HG02852 (cell line): Measurements from ENCODE around the gene TLX1.
"Not testable (repeated sequence)": the region's sequence is repeated elsewhere in the genome, so short reads cannot be mapped to it uniquely, and the experiment has no call there.

Experiments
- ATAC-seq: cut with Tn5 transposase; IDR thresholded peaks from one replicate; pipeline ENCODE4 v1.9.1; 2021; ENCODE audit warnings: mild to moderate bottlenecking, moderate library complexity; ENCODE audit not compliant: unreplicated experiment

TLX1 gene

DNA sequence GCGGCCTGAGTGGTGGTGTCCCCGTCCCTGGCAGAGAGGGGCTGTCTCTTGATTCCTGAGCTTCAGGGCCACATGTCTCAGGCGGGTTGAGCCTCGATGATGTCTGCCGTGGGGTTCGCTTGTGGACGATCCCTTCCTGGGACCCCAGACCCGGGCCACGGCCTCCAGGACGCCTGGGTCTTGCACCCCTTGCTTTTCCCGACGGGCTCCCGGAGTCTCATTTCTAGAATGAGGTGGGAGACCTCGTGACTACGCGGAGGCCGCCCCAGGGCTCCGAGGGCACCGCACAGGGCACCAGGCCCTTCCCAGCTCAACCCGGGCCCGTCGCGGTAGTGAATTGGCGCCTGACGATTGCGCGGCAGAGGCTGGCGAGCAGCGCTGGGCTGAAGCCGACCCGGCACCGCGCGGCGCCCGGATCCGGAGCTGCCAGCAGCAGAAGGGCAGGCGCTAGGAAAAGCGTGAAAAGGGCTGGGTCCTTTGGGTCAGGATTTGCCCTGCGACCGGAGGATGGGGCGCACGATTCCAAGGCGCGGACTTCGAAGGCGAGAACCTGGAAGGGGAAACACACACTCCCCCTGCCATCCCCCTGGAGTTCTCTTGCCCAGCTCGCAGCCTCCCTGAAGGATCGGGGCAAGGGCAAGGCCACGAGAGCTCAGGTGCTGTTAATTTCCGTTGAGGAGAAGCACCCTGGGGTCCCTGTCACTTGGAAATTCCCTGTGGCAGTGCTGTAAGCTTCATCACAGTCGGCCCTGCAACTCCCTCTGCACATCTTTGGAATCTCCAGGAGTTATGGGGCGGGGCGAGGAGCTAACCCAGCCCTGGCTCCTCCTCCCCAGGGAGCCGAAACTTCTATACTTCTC lies 15.5 kb downstream of the TLX1 start:
- ATAC-seq, result no peak

DNA sequence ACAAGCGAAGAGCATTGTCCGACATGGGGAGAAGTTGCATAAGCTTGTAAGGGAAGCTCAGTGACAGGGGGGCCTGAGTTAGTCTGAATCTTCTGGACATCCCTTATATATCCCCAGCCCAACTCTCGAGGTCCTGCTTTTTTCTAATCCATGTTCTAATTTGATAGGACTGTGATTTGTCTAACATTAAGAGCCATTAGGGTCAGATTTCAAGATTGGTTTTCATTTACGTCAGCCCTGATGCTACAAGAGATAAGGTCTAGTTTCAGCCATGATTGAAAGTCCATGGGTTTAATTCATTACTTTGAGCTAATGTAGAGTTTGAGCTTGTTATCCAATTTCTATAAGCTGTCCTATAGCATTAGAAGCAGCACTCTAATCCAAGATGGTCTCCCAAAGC lies 20.3 kb downstream of the TLX1 start:
- ATAC-seq, result no peak

DNA sequence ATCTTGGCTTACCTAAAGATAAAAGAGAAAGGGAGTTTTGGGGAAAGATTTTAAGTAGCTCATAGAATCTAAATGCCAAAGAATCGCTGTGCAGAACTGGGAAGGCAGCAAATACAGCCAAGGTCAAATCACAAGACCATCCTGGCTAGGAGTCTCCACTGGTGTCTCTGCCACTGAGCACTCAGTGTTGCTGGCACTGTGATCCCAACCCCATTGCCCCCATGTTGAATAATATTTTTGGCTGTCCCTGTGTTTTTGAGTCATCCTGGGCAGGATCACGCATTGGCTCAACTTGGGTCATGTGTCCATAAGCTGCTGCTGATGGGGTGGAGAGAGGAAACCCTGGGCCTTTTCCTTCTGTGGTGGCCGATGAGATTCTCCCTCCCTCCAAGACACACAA lies 21.2 kb downstream of the TLX1 start:
- no peak for ATAC-seq

DNA sequence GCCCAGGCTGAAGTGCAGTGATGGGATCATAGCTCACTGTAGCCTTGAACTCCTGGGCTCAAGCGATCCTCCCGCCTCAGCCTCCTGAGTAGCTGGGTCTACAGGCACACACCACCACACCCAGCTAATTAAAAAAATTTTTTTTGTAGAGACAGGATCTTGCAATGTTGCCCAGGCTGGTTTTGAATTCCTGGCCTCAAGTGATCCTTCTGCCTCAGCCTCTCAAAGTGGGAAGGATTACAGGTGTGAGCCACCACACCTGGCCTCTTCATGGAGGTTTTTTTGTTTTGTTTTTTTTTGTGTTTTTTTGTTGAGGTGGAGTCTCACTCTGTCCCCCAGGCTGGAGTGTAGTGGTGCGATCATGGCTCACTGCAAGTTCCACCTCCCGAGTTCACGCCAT lies 23.4 kb downstream of the TLX1 start:
- not testable (repeated sequence) for ATAC-seq

DNA sequence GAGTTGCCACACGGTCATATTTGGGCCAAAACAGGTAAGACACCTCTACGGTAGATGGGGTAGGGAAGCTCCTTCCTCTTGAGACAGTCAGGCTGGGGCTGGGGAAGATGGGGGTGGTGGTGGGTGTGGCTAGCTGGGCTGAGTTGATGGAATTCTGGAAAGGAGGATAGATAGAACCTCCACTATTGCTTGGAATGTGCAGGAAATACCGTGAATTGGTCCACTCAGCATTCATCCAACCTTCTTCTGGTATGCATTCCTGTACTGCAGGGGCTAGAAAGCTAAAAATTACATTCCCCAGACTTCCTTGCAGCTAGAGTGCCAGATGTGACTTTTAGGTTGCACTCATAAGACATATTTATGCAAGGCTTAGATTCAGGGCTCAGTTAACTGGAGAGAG lies 24.8 kb downstream of the TLX1 start:
- ATAC-seq, result no peak

DNA sequence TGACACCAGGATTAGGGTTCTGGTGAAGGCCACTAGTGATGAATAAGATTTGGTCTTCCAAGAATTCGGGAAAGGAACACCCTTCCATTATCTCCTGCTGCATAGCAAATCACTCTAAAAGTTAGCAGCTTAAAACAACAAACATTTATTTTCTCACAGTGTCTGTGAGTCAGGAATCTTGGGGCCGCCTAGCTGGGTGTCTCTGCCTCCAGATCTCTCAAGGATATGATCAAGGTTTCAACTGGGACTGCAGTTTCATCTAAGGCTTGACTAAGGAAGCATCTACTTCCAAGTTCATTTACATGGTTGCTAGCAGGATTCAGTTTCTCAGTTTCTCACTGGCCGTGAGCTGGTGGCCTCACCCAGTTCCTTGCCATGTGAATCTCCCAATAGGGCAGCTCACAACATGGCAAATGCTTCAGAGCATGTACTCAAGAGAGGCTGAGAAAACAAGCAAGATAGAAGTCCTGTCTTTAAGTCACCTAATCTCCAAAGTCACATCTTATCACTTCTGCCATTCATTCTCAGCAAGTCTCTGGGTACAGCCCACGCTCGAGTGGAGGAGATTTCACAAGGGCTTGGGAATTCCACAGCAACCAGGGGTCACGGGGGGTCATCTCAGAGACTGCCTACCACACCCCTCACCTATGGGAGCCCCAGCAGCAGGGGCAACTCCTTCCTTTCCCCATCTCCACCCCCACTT lies 26.8 kb downstream of the TLX1 start:
- ATAC-seq, result no peak

DNA sequence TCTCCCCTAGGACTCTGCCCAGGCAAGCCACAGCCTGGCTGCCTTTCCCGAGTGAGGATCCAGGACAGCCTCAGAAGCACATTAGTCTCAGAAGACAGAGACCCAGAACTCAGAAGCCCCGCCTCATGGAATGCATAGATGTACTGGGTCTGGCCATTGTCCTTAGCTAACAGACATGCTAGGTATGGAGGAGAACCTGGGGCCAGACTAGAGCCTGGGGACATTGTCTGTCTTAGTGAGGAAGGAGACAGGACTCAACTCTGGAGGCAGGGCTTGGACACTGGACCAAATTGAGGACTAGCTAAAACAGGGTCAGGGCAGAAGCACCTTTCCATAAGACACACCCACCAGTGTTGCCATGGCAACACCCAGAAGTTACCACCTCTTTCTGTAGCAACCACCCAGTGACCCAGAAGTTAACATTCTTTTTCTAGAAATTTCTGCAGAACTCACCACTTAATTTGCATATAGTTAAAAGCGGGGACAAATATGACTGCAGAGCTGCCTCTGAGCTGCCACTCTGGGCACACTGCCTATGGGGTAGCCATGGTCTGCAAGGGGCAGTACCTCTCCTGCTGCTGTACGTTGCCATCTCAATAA lies 27.5 kb downstream of the TLX1 start:
- ATAC-seq, result no peak

DNA sequence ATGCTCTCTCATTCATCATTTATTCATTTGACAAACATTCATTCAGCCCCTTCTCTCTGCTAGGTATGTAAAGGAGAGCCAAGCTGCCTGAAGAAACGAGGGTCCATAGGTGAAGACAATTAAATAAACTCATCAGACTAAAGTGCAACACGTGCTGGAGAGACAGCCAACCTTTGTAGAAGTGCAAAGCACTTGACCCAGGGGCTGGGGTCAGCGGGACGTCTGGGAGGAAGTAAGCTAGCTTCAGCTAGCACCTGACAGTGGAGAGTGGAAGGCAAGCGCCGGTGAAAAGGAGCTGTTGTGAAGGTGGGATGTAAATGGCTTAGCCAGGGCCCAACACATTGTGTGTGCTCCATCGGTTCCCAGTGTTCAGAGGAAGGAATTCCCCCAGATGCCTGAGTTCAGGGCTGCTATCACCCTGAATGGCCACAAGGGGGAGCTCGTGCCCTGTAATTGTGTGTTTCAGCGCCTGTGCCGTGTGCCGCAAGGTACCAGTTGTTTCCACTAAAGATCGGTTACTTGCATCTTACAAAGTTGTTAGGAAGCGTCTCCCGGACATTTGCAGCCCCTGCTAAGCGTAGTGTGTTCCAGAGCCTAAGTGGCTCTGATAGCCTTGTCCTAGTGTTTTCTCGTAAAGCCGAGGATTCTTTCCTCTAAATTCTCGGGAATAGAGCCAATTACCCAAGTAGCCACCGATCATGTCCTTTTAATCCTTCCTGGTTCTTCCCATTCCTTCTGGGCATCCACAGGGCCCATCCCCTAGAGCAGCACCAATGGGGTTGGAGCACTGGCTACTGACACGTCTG lies 30.6 kb downstream of the TLX1 start:
- ATAC-seq, result no peak

DNA sequence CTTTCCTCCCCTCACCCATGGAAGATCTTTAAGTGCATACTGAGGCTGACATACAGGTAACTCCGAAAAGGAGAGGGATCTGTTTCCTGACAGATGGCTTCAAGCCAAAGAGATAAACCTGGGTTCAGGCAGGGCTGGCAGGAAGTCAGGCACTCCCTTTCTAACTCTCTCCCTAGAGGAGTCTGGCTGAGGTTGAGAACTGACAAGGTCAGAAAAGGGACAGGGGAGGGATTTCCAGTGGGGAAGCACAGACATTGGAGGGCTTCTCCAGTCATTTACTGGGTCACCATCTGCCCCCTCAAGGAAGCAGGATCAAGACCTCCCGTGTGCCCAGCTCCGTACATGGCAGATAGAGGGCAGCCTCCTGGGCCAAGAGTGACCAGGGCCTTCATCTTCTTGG lies 31.6 kb downstream of the TLX1 start:
- ATAC-seq, result no peak

DNA sequence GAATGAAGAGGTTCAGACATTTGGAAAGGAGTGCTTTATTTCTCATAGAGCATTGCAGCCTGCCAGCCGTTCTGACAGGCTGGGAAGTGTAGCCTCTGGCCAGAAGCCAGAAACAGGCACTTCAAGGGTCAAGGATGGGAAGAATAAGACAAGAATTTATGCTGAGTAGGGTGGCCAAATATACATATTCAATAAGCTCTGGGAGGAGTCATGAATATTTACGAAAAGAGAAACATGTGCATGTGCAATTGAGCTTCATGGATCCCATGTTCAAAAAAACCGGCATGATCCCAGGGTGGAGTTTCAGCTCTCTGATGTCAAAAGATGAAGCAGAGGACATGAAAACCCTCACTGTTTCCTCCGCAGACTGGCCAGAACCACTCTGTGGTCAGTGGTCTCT lies 32.9 kb downstream of the TLX1 start:
- ATAC-seq, result no peak

DNA sequence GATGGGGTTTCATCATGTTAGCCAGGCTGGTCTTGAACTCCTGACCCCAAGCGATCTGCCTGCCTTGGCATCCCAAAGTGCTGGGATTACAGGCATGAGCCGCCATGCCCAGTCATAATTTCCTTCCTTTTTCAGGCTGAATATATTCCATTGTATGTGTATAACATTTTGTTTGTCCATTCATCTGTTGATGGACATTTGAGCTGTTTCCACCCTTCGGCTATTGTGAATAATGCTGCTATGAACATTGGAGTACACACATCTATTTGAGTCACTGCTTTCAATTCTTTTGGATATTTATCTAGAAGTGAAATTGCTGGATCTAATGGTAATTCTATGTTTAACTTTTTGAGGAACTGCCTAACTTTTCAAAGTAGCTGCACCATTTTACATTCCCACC lies 34.6 kb downstream of the TLX1 start:
- ATAC-seq, result no peak

DNA sequence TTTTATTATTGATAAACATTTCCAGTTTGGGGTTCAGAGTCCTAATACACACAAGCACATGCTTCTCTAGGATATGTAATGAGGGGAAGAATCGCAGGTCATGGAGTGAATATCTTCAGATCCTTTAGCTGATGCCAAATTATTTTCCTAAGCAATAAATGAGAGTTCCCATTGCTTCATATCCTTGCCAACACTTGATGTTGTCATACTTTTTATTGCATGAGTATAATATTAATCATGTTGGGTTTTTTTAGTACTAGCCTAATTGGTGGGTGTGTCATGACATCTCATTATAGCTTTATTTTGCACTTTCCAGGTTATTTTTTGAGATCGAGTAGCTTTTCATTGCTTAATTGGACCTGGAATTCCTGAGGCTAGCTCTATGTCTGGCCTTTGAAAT lies 35.3 kb downstream of the TLX1 start:
- ATAC-seq, result no peak

DNA sequence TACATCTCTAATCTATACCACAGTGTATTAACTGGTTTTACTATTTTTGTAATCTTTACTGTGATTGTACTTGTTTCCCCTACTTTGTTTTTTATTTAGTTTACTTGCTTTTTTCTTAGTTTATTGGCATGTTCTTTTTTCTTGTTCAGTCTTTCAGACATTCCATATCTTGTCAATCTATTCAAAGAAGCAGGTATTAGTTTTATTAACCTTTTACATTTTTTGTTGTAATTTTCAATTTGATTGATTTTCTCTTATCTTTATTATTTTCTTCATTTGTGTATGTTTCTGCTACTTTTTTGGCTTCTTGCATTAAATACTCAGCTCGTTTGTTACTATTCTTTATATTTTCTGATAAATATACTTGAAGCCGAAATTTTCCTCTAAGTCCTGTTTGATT lies 41.6 kb downstream of the TLX1 start:
- no peak for ATAC-seq

DNA sequence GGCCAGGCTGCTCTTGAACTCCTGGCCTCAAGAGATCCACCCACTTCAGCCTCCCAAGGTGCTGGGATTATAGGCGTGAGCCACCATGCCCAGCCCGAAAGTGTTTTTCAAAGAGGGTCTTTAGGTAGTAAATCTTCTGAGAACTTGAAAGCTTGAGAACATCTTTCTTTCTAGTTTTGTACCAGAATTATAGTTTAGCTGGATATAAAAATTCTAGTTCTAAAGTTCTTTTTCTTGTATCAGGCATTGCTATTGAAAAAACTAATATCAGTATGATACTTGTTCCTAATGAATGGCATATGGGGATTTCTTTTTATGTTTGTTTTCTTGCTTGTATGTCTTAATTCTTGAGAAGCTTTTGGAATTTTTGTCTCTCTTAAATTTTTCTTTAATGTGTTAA lies 43.2 kb downstream of the TLX1 start:
- ATAC-seq, result no peak

DNA sequence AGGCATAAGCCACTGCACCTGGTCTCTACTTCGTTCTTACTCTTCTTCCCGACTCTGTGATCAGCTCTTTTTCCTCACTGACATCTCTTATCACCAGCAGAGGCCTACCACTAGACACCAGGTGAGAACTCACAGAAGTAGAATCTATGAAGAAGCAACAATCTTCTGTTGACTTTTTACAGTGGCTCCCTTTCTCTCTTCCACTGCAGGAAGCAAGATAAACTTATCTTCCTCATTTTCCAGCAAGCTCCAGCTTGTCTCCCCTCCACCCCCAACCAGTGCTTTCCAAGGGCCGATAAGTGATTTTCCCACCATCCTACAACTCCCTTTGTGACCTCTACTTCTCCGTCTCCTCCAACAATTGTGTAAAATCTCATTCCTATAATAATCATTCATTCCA lies 45.5 kb downstream of the TLX1 start:
- ATAC-seq, result no peak

DNA sequence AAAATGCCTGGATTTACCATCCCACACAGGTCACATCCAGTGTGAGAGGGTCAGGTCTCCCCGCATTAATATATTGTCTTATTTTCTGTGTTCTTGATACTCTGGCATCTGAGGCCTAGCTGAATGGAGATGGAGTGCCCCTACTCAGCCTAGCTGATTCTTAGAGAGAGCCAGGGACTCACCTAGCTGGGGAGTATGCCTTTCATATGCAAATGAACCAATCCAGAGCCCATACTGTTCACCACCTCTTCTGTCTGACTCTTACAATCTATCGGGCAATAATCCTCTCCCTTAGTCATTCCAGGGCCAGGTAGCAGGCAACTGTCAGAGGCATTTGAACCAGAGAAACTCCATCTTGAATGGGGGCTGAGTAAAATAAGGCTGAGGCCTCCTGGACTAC lies 51.8 kb downstream of the TLX1 start:
- no peak for ATAC-seq

DNA sequence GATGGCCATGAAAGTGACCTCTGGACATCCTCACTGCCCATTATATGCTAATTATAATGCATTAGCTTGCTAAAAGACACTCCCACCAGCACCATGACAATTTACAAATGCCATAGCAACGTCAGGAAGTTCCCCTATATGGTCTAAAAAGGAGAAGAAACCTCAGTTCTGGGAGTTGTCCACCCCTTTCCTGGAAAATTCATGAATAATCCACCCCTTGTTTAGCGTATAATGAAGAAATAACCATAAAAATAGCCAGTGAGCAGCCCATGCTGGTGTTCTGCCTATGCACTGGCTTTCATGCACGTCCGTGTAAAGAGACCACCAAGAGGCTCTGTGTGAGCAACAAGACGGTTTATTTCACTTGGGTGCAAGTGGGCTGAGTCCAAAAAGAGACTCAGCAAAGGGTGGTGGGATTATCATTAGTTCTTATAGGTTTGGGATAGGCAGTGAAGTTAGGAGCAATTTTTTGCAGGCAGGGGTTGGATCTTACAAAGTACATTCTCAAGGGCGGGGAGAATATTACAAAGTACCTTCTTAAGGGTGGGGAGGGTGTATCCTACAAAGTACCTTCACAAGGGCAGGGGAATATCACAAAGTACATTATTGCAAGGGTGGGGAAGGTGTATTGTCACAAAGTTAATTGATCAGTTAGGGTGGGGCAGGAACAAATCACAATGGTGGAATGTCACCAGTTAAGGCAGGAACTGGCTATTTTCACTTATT lies 52.5 kb downstream of the TLX1 start:
- no peak for ATAC-seq
